RWPE2 (cell line): ENCODE data around the gene ANKRD31.
"Not testable (repeated sequence)": the region's sequence is repeated elsewhere in the genome, so short reads cannot be mapped to it uniquely, and the experiment has no call there.

Experiments
- ATAC-seq: fragments of 200-7000 bp; cut with Tn5 transposase; 3 replicates; pipeline ENCODE4 v1.9.1; 2021; ENCODE audit warnings: low read depth
- DNase-seq: peaks from one replicate; pipeline ENCODE4 v3.0.0-alpha.2; 2020; ENCODE audit warnings: low spot score
- H3K27ac ChIP-seq: fragments of 450-650 bp; 2 replicates; pipeline ENCODE4 v1.5.1; 2017; ENCODE audit warnings: mild to moderate bottlenecking; ENCODE audit not compliant: poor library complexity, severe bottlenecking
- H3K27me3 ChIP-seq: fragments of 250-450 bp; sonication (Bioruptor Pico); 2 replicates; pipeline ENCODE4 v1.5.1; 2021; ENCODE audit warnings: mild to moderate bottlenecking, moderate library complexity; ENCODE audit not compliant: insufficient read depth, poor library complexity, severe bottlenecking
- H3K36me3 ChIP-seq: fragments of 250-450 bp; sonication (Bioruptor Pico); 2 replicates; pipeline ENCODE4 v1.5.1; 2020; ENCODE audit warnings: low read depth, mild to moderate bottlenecking, moderate library complexity
- H3K4me1 ChIP-seq: fragments of 250-450 bp; sonication (Bioruptor Pico); 2 replicates; pipeline ENCODE4 v1.5.1; 2021; ENCODE audit warnings: mild to moderate bottlenecking, moderate library complexity; ENCODE audit not compliant: insufficient read depth, poor library complexity, severe bottlenecking
- H3K4me3 ChIP-seq: fragments of 250-450 bp; sonication (Bioruptor Pico); 2 replicates; pipeline ENCODE4 v1.5.1; 2021; ENCODE audit warnings: mild to moderate bottlenecking, moderate library complexity; ENCODE audit not compliant: severe bottlenecking
- H3K9me3 ChIP-seq: fragments of 250-450 bp; sonication (Bioruptor Pico); 2 replicates; pipeline ENCODE4 v1.5.1; 2021; ENCODE audit warnings: mild to moderate bottlenecking, moderate library complexity; ENCODE audit not compliant: severe bottlenecking
- TF ChIP-seq, protein P1 (sequence below): fragments of 450-650 bp; IDR thresholded peaks from one replicate; pipeline ENCODE4 v1.5.1; 2017; ENCODE audit warnings: mild to moderate bottlenecking, moderate library complexity; ENCODE audit not compliant: poor library complexity, severe bottlenecking

Gene ANKRD31

DNA sequence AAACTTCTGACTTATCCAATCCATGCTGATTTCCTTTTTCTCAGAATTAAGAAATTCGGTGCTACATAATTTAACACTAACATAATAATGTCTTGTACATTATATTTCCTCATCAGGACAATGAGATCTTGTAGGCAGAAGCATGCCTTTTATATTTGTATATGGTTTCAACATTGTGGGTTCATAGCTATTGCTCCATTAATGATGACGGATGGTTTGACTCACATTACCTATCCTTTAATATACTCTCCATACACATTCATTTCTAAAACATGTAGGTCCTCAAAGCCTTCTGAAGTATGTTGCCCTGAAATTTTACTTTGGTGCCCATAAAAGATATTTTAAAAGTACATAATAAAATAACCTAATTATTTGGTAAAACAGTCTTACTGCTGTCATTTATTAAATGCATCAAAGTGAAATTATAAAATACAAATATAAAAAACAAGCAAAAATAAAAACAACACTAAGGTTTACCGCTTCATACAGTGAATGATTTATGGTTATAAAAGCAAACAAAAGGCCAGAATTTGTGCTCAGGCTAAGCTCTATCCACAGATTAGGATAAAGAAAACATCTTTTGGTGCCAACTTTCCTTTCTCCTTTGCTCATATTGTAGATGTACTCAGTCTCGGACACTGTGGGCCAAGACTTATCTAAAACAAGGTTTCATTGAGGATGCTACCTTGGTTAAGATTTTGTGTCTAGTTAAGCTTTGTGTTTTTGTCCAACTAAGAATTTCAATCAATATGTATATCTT is 123.1 kb downstream of the ANKRD31 start:
- TF ChIP-seq, protein P1, sequence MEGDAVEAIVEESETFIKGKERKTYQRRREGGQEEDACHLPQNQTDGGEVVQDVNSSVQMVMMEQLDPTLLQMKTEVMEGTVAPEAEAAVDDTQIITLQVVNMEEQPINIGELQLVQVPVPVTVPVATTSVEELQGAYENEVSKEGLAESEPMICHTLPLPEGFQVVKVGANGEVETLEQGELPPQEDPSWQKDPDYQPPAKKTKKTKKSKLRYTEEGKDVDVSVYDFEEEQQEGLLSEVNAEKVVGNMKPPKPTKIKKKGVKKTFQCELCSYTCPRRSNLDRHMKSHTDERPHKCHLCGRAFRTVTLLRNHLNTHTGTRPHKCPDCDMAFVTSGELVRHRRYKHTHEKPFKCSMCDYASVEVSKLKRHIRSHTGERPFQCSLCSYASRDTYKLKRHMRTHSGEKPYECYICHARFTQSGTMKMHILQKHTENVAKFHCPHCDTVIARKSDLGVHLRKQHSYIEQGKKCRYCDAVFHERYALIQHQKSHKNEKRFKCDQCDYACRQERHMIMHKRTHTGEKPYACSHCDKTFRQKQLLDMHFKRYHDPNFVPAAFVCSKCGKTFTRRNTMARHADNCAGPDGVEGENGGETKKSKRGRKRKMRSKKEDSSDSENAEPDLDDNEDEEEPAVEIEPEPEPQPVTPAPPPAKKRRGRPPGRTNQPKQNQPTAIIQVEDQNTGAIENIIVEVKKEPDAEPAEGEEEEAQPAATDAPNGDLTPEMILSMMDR = no peak
- Histone ChIP-seq H3K27me3 (no peaks in the 10 kb centered on the region), H3K36me3 (no peaks in the 10 kb centered on the region), H3K4me1 (peaks cover 41% of the 10 kb centered on the region), H3K4me3 (no peak overlapping the region), H3K27ac (peak overlapping the region; percentile 81), H3K9me3 (no peaks in the 10 kb centered on the region)
- no peak for DNase-seq
- ATAC-seq = peak; percentile 90

DNA sequence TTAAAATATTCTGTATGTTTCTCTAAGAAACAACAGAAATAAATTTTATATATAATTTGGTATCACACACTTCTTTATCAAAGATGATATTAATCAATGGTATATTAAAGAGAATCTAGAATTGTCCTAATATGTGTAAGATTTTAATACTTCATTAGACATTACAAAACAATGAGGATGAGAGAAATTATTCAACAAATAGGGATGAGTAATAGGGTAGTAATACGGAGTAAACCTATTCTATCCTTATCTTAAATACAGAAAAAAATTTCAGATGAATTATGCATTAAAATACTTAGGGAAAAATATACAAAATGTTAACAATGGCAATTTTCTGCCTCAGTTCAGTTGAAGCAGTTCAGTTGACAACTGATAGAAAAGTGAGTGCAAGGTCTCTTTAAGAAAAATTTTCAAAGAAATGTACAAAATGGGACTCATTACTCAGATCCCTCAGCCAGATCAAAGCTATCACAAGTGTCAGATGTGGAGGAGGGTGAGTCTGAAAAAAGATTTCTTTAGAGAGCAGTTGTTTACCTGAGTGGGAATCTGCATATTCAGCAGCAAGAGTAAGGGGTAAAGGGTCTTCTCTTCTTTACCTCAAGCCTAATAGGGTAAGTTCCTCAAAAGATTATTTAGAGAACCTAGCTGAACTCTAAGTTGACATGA is 127.6 kb downstream of the ANKRD31 start:
- Histone ChIP-seq H3K36me3 (no peaks in the 10 kb centered on the region), H3K4me3 (no peak overlapping the region), H3K4me1 (peaks cover 42% of the 10 kb centered on the region), H3K27me3 (no peaks in the 10 kb centered on the region), H3K9me3 (no peaks in the 10 kb centered on the region), H3K27ac (peak overlapping the region; percentile 4)
- no peak for DNase-seq
- TF ChIP-seq, protein P1 = no peak
- peak; percentile 32; the same call in 1 of the 3 replicates for ATAC-seq

DNA sequence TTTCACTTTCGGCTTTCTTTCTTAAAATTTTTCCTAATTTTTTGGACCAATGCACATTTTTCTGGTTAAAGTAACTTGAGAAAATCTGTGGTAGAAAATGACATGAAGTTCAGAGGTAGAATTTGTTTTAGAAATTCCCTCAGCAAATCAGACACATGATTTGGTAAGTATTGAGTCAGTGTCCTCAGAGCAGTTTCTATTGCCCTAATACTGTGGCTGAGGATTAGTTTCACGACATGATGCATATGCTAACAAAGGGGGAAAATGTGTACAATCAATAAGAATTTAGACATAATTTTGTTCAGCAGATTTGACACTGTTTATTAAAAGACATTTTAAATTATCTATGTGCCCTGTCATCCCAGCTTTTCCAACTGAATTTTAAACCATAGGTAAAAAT is 128.2 kb downstream of the ANKRD31 start:
- Histone ChIP-seq H3K9me3 (no peaks in the 10 kb centered on the region), H3K36me3 (no peaks in the 10 kb centered on the region), H3K27me3 (no peaks in the 10 kb centered on the region), H3K4me1 (peaks cover 36% of the 10 kb centered on the region), H3K27ac (peak overlapping the region; percentile 4), H3K4me3 (no peak overlapping the region)
- TF ChIP-seq, protein P1 = no peak
- no peak for DNase-seq
- no peak for ATAC-seq

DNA sequence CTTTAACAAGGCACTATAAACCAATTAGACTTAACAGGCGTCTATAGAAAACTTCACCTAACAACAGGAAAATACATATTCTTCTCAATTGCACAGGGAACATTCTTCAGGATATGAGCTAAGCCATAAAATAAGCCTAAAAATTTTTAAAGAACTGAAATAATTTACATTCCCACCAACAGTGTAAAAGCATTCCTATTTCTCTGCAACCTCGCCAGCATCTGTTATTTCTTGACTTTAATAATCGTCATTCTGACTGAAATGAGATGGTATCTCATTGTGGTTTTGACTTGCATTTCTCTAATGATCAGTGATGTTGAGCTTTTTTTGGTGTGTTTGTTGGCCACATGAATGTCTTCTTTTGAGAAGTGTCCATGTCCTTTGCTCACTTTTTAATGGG is 140.7 kb downstream of the ANKRD31 start:
- H3K36me3 ChIP-seq, H3K4me3 ChIP-seq, DNase-seq, H3K9me3 ChIP-seq, H3K27me3 ChIP-seq: not testable (repeated sequence)
- ATAC-seq = peak; percentile 4
- peak overlapping the region; percentile 69 for H3K27ac ChIP-seq
- H3K4me1 ChIP-seq = peaks cover 20% of the 10 kb centered on the region

DNA sequence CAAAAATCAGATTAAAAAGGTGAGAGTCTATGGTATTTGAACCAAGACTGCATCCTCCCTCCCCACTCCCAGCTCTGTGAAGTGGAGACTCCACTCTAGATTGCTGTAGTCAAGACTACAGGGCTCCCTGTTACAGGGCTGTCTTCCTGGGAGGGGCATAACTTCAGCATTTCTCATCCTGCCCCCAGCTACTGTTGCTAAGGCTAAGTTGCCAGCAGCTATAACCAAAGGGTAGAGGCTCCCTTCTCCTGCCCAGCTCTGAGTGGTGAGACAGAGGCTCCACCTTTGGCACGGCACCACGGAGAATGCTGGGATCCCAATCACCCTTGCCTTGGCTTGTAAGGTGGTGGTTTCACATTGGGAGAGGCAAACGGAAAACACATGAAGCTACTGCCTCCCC is 145.1 kb downstream of the ANKRD31 start:
- ATAC-seq (peak; percentile 62), DNase-seq (peak; percentile 69)
- Histone ChIP-seq H3K27ac (peak overlapping the region; percentile 7), H3K9me3 (no peaks in the 10 kb centered on the region), H3K4me1 (peaks cover 20% of the 10 kb centered on the region), H3K27me3 (no peaks in the 10 kb centered on the region), H3K36me3 (no peaks in the 10 kb centered on the region), H3K4me3 (no peak overlapping the region)
- TF ChIP-seq, protein P1 = no peak
